Ascending aorta (tissue), 2 donors: ENCODE results near the gene SIAH2. TPM values are rescaled to one million over a fixed set of nuclear protein-coding genes. Genes with fewer than 3 reads are reported as not detected.

Experiments used
- DNase-seq, 2 donors: peaks; one replicate each; pipeline ENCODE4 v3.0.0-alpha.2; 2019; ENCODE audit warnings: low spot score in 2 of 2
- H3K27ac ChIP-seq, 2 donors: fragments of 200-600 bp; sonication (generic); one replicate each; pipeline ENCODE4 v1.5.1; 2016 to 2017; ENCODE audit warnings: mild to moderate bottlenecking in 1 of 2
- H3K27me3 ChIP-seq: fragments of 200-600 bp; sonication (generic); one replicate; pipeline ENCODE4 v1.5.1; 2017
- H3K36me3 ChIP-seq, 2 donors: fragments of 200-600 bp; sonication (generic); one replicate each; pipeline ENCODE4 v1.5.1; 2016
- H3K4me1 ChIP-seq, 2 donors: fragments of 200-600 bp; sonication (generic); one replicate each; pipeline ENCODE4 v1.5.1; 2016 to 2017; ENCODE audit warnings: mild to moderate bottlenecking in 1 of 2
- H3K4me3 ChIP-seq, 2 donors: fragments of 200-600 bp; sonication (generic); one replicate each; pipeline ENCODE4 v1.5.1; 2016 to 2017; ENCODE audit warnings: mild to moderate bottlenecking in 1 of 2
- H3K9me3 ChIP-seq, 2 donors: fragments of 200-600 bp; sonication (generic); one replicate each; pipeline ENCODE4 v1.5.1; 2016
- CTCF ChIP-seq, 3 experiments: fragments of 200-600 bp in 2 of 3; fragments of 450-650 bp in 1 of 3; sonication (generic) in 2 of 3; IDR thresholded peaks; one replicate each; pipeline ENCODE4 v1.5.1; 2016 to 2019; ENCODE audit warnings: antibody characterized with exemption in 3 of 3, mild to moderate bottlenecking in 1 of 3, moderate library complexity in 1 of 3
- intact Hi-C: fragments of 100-400 bp; cut with DNase I; formaldehyde crosslinking; loops from one replicate; pipeline ENCODE4 v1.15.1; 2023
- total RNA-seq: library from RNA; depleted of rRNA; stranded (reverse); fragments of >200 nt; gene quantifications from one replicate; pipeline ENCODE4 v1.1.0, GENCODE V29; 2016

The SIAH2 gene
- total RNA-seq, 1 donor from 2014 or later, result 50.9 TPM

- H3K4me1 ChIP-seq, result no peaks in the 10 kb centered on the region
- intact Hi-C loops, result no loop called here
- no peak for TF ChIP-seq CTCF (IDR thresholded peaks at IDR 0.05)
- no peaks in the 10 kb centered on the region for H3K27me3 ChIP-seq
- H3K27ac ChIP-seq, result no peak overlapping the region
- H3K4me3 ChIP-seq, result no peak overlapping the region
- no peaks in the 10 kb centered on the region for H3K9me3 ChIP-seq
- DNase-seq, result no peak
- no peaks in the 10 kb centered on the region for H3K36me3 ChIP-seq
Observed at GRCh38 chr3:150783920-150784746, 21.2 kb upstream of the SIAH2 start.

GRCh38 chr3:150783316-150783715 lies 20.3 kb upstream of the SIAH2 start:
- no peaks in the 10 kb centered on the region for H3K4me1 ChIP-seq
- DNase-seq, result no peak
- TF ChIP-seq CTCF (IDR thresholded peaks at IDR 0.05), result no peak
- no peaks in the 10 kb centered on the region for H3K27me3 ChIP-seq
- no peak overlapping the region for H3K27ac ChIP-seq
- intact Hi-C loops, result no loop called here
- no peaks in the 10 kb centered on the region for H3K9me3 ChIP-seq
- no peak overlapping the region for H3K4me3 ChIP-seq
- no peaks in the 10 kb centered on the region for H3K36me3 ChIP-seq

- no peak overlapping the region for H3K4me3 ChIP-seq
- no peaks in the 10 kb centered on the region for H3K36me3 ChIP-seq
- H3K9me3 ChIP-seq, result no peaks in the 10 kb centered on the region
- no peaks in the 10 kb centered on the region for H3K27me3 ChIP-seq
- H3K27ac ChIP-seq, result no peak overlapping the region
- H3K4me1 ChIP-seq, result no peaks in the 10 kb centered on the region
- no peak for DNase-seq
- TF ChIP-seq CTCF (IDR thresholded peaks at IDR 0.05), result no peak
- intact Hi-C loops, result no loop called here
Observed at GRCh38 chr3:150779402-150779858, 16.5 kb upstream of the SIAH2 start.

- no peak for TF ChIP-seq CTCF (IDR thresholded peaks at IDR 0.05)
- H3K4me1 ChIP-seq, result no peaks in the 10 kb centered on the region
- no peak overlapping the region for H3K4me3 ChIP-seq
- no peaks in the 10 kb centered on the region for H3K9me3 ChIP-seq
- no peak for DNase-seq
- no peaks in the 10 kb centered on the region for H3K36me3 ChIP-seq
- intact Hi-C loops, result no loop called here
- no peak overlapping the region for H3K27ac ChIP-seq
- no peaks in the 10 kb centered on the region for H3K27me3 ChIP-seq
Observed at GRCh38 chr3:150778793-150779401, 15.9 kb upstream of the SIAH2 start.

GRCh38 chr3:150775001-150775599 lies 12.1 kb upstream of the SIAH2 start:
- intact Hi-C loops, result no loop called here
- TF ChIP-seq CTCF (IDR thresholded peaks at IDR 0.05), result no peak

More at GRCh38 chr3:150775001-150775599, 12.1 kb upstream of the SIAH2 start:
- Histone ChIP-seq H3K4me1 (no peaks in the 10 kb centered on the region), H3K27ac (no peak overlapping the region), H3K4me3 (no peak overlapping the region), H3K9me3 (no peaks in the 10 kb centered on the region), H3K36me3 (no peaks in the 10 kb centered on the region), H3K27me3 (no peaks in the 10 kb centered on the region)
- no peak for DNase-seq
